Measurements from ENCODE around the gene CCNY.

The CCNY gene

GRCh38 chr10:35387768-35388167 lies 51.5 kb downstream of the CCNY start:
- TF ChIP-seq CTCF (IDR thresholded peaks at IDR 0.05) = no peak
- Histone ChIP-seq H3K36me3 (no peaks in the 10 kb centered on the region), H3K27ac (peak overlapping the region; percentile 19), H3K4me1 (ENCODE audit: control insufficient read depth in 1 of 2, insufficient read depth in 1 of 2, low read depth in 1 of 2, low read length in 1 of 2) (peaks cover 5 to 12% of the 10 kb centered on the region in 2 experiments), H3K27me3 (no peaks in the 10 kb centered on the region), H3K9me3 (no peaks in the 10 kb centered on the region), H3K4me3 (ENCODE audit: low read depth in 1 of 2, low read length in 1 of 2) (no peak overlapping the region)

DNA sequence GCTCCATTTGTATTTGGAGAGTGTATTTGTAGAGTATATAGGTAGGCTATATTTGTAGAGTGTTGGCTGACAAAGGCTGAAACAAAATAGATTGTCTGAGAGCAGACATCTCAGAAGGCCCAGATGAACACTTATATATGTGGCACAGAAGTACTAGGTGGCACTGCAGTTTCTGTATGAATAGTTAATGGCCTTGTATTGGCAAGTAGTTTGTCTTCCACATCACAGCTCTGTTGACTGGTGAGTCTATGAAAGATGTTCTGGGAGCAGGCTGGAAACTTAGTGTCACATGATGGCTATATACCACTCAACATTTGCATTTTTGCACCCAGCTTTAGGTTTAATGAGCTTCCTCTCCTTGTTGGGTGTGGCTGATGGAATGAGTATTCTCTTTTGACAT lies 51.9 kb downstream of the CCNY start:
- Histone ChIP-seq H3K27me3 (no peaks in the 10 kb centered on the region), H3K4me1 (ENCODE audit: control insufficient read depth in 1 of 2, insufficient read depth in 1 of 2, low read depth in 1 of 2, low read length in 1 of 2) (peaks cover 5 to 12% of the 10 kb centered on the region in 2 experiments), H3K27ac (peak overlapping the region; percentile 19), H3K9me3 (no peaks in the 10 kb centered on the region), H3K36me3 (no peaks in the 10 kb centered on the region), H3K4me3 (ENCODE audit: low read depth in 1 of 2, low read length in 1 of 2) (no peak overlapping the region)
- no peak for TF ChIP-seq CTCF (IDR thresholded peaks at IDR 0.05)

GRCh38 chr10:35388682-35389081 lies 52.4 kb downstream of the CCNY start:
- no peak for TF ChIP-seq CTCF (IDR thresholded peaks at IDR 0.05)
- peaks cover 5 to 12% of the 10 kb centered on the region in 2 experiments for H3K4me1 ChIP-seq (ENCODE audit: control insufficient read depth in 1 of 2, insufficient read depth in 1 of 2, low read depth in 1 of 2, low read length in 1 of 2)
- H3K27me3 ChIP-seq = no peaks in the 10 kb centered on the region
- H3K4me3 ChIP-seq (ENCODE audit: low read depth in 1 of 2, low read length in 1 of 2) = no peak overlapping the region
- H3K27ac ChIP-seq = no peak overlapping the region
- no peaks in the 10 kb centered on the region for H3K36me3 ChIP-seq
- H3K9me3 ChIP-seq = no peaks in the 10 kb centered on the region

DNA sequence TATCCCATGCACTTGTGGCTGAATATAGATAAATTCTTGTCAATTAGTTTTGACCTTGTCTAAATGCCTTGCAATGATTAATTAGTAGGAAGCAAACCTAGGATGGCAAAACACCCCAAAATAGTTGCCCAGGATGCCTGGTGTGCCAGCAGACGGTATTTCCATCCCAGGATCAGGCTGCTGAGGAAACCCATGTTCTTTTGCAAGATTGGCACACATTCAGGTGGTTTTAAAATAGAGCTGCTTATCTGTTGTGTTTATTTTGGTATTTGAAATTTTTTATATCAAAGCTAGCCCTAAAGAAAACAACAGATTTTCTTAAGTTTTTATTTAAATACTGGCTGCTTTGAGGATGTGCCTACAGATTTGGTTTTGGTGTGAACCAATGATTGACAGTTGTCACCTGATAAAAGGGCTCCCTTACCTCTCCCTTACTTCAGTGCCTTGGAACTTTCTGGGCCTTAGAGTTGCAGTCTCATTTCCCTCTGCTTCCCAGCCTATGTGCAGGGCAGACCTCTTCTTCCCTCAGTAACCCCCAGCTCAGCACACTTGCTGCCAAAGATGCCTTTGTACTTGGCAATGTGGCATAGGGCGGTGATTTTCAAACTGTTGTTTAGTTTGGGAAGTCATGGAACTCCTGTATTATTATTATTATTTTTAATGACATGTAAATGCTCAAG lies 54.0 kb downstream of the CCNY start:
- no peak for TF ChIP-seq CTCF (IDR thresholded peaks at IDR 0.05)
- Histone ChIP-seq H3K27me3 (no peaks in the 10 kb centered on the region), H3K27ac (no peak overlapping the region), H3K4me3 (ENCODE audit: low read depth in 1 of 2, low read length in 1 of 2) (no peak overlapping the region), H3K9me3 (no peaks in the 10 kb centered on the region), H3K4me1 (ENCODE audit: control insufficient read depth in 1 of 2, insufficient read depth in 1 of 2, low read depth in 1 of 2, low read length in 1 of 2) (peaks cover 5 to 12% of the 10 kb centered on the region in 2 experiments), H3K36me3 (no peaks in the 10 kb centered on the region)

DNA sequence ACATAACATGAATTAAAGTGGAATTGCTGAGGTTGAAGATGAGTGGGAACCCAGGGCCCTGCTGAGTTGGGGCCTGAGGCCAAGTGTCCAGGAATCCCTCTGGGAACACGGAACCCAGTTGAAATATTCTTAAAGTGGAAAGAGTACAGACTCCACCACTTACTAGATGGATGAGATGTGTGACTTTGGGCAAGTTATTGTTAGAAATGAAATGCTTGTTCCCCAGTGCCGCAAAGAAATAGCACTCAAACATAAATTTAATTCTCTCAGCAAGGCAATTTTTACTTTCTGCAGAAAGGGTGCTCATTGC lies 54.5 kb downstream of the CCNY start:
- Histone ChIP-seq H3K4me1 (ENCODE audit: control insufficient read depth in 1 of 2, insufficient read depth in 1 of 2, low read depth in 1 of 2, low read length in 1 of 2) (peaks cover 5 to 12% of the 10 kb centered on the region in 2 experiments), H3K36me3 (no peaks in the 10 kb centered on the region), H3K9me3 (no peaks in the 10 kb centered on the region), H3K27me3 (no peaks in the 10 kb centered on the region), H3K4me3 (ENCODE audit: low read depth in 1 of 2, low read length in 1 of 2) (no peak overlapping the region), H3K27ac (peak overlapping the region; percentile 49)
- no peak for TF ChIP-seq CTCF (IDR thresholded peaks at IDR 0.05)

Data from neutrophil (primary cell).